ENCODE measurements around the gene MPRIP.

GRCh38 chr17:17204635-17205231 lies 162.5 kb downstream of the MPRIP start:
- TF ChIP-seq REST (IDR thresholded peaks at IDR 0.05; ENCODE audit: borderline replicate concordance in 1 of 2, low read depth in 1 of 2, low read length in 2 of 2) (no peak), YY1 (IDR thresholded peaks at IDR 0.05; ENCODE audit: insufficient read depth, insufficient replicate concordance, low read depth, low read length) (no peak), ZZZ3 (CRISPR knock-in tag; IDR thresholded peaks at IDR 0.05; ENCODE audit: borderline replicate concordance) (no peak), ZNF333 (CRISPR knock-in tag; IDR thresholded peaks at IDR 0.05; ENCODE audit: borderline replicate concordance) (no peak), LCORL (IDR thresholded peaks at IDR 0.05) (no peak), LCORL (CRISPR knock-in tag; IDR thresholded peaks at IDR 0.05) (0 out of 2 replicates have a peak, but pooled peaks have one; percentile 14), POLR2A (IDR thresholded peaks at IDR 0.05; ENCODE audit: insufficient read depth in 1 of 2, low read depth in 2 of 2, low read length in 2 of 2) (no peak), HMGXB4 (CRISPR knock-in tag; IDR thresholded peaks at IDR 0.05; ENCODE audit: borderline replicate concordance in 1 of 2, low read depth in 1 of 2) (no peak), ZNF432 (CRISPR knock-in tag; IDR thresholded peaks at IDR 0.05; ENCODE audit: borderline replicate concordance) (no peak)
